BE2C (cell line): Measurements from ENCODE around the gene SPACA9.

ENCODE experiments used
- DNase-seq: peaks from one replicate; pipeline ENCODE4 v3.0.0-alpha.2; 2020
- H3K27me3 ChIP-seq: fragments of 250-450 bp; sonication (Bioruptor Pico); 2 replicates; pipeline ENCODE4 v1.5.1; 2020; ENCODE audit warnings: mild to moderate bottlenecking
- H3K36me3 ChIP-seq: fragments of 250-450 bp; sonication (Bioruptor Pico); 2 replicates; pipeline ENCODE4 v1.5.1; 2020; ENCODE audit warnings: mild to moderate bottlenecking
- H3K4me1 ChIP-seq: fragments of 250-450 bp; sonication (Bioruptor Pico); 2 replicates; pipeline ENCODE4 v1.5.1; 2020
- H3K4me3 ChIP-seq: 2 replicates; pipeline ENCODE4 v1.5.1; 2011; ENCODE audit warnings: low read depth, low read length
- H3K9me3 ChIP-seq: fragments of 250-450 bp; sonication (Bioruptor Pico); 2 replicates; pipeline ENCODE4 v1.5.1; 2020
- CTCF ChIP-seq: IDR thresholded peaks from 2 replicates; pipeline ENCODE4 v1.5.1; 2012; ENCODE audit warnings: mild to moderate bottlenecking, low read depth, low read length

SPACA9 gene

GRCh38 chr9:132877824-132878694 is 639 bp upstream of the SPACA9 start, which contains the start of gene AK8:
AK8 (minus strand) TSS chr9:132878284; CDS start chr9:132878255, 29 bp downstream.
- H3K4me1 ChIP-seq: no peaks in the 10 kb centered on the region

GRCh38 chr9:132879457-132880323 is 992 bp downstream of the SPACA9 start:
- H3K36me3 ChIP-seq: no peaks in the 10 kb centered on the region; the same call in 1 of the 2 replicates
- no peak for DNase-seq
- no peak for TF ChIP-seq CTCF
- no peaks in the 10 kb centered on the region for H3K27me3 ChIP-seq
- H3K4me1 ChIP-seq: no peaks in the 10 kb centered on the region
- no peaks in the 10 kb centered on the region for H3K9me3 ChIP-seq
- H3K4me3 ChIP-seq: no peak overlapping the region

More at GRCh38 chr9:132877824-132878694, 639 bp upstream of the SPACA9 start, which contains the start of gene AK8:
- Histone ChIP-seq H3K4me3 (peak within 1 kb of the TSS; percentile 99), H3K9me3 (no peaks in the 10 kb centered on the region), H3K27me3 (no peaks in the 10 kb centered on the region), H3K36me3 (no peaks in the 10 kb centered on the region; the same call in 1 of the 2 replicates)
- no peak for TF ChIP-seq CTCF
- DNase-seq: peak; percentile 85

GRCh38 chr9:132880324-132880661 is 1.6 kb downstream of the SPACA9 start:
- no peak for TF ChIP-seq CTCF

GRCh38 chr9:132881826-132882225 is 3.1 kb downstream of the SPACA9 start:
- DNase-seq: no peak
- TF ChIP-seq CTCF: no peak
- Histone ChIP-seq H3K27me3 (no peaks in the 10 kb centered on the region), H3K9me3 (no peaks in the 10 kb centered on the region), H3K4me3 (no peak overlapping the region), H3K4me1 (no peaks in the 10 kb centered on the region), H3K36me3 (no peaks in the 10 kb centered on the region; the same call in 1 of the 2 replicates)

More at GRCh38 chr9:132880324-132880661, 1.6 kb downstream of the SPACA9 start:
- no peaks in the 10 kb centered on the region for H3K4me1 ChIP-seq
- DNase-seq: no peak
- no peaks in the 10 kb centered on the region; the same call in 1 of the 2 replicates for H3K36me3 ChIP-seq
- no peaks in the 10 kb centered on the region for H3K27me3 ChIP-seq
- H3K9me3 ChIP-seq: no peaks in the 10 kb centered on the region
- H3K4me3 ChIP-seq: no peak overlapping the region

- Histone ChIP-seq H3K9me3 (no peaks in the 10 kb centered on the region), H3K4me1 (no peaks in the 10 kb centered on the region), H3K4me3 (no peak overlapping the region), H3K27me3 (no peaks in the 10 kb centered on the region), H3K36me3 (no peaks in the 10 kb centered on the region; the same call in 1 of the 2 replicates)
- no peak for TF ChIP-seq CTCF
- DNase-seq: no peak
Measured at GRCh38 chr9:132882616-132883015, 3.9 kb downstream of the SPACA9 start.
